Dedifferentiated amniotic fluid mesenchymal stem cell (primary cell): ENCODE data around the gene POMGNT2.
A peak's percentile ranks its signal among the peaks of the same experiment; 100 is the strongest.

ENCODE experiments used
- DNase-seq: peaks from one replicate; pipeline ENCODE4 v3.0.0-alpha.2; 2016; ENCODE audit errors: extremely low spot score

The POMGNT2 gene

DNA sequence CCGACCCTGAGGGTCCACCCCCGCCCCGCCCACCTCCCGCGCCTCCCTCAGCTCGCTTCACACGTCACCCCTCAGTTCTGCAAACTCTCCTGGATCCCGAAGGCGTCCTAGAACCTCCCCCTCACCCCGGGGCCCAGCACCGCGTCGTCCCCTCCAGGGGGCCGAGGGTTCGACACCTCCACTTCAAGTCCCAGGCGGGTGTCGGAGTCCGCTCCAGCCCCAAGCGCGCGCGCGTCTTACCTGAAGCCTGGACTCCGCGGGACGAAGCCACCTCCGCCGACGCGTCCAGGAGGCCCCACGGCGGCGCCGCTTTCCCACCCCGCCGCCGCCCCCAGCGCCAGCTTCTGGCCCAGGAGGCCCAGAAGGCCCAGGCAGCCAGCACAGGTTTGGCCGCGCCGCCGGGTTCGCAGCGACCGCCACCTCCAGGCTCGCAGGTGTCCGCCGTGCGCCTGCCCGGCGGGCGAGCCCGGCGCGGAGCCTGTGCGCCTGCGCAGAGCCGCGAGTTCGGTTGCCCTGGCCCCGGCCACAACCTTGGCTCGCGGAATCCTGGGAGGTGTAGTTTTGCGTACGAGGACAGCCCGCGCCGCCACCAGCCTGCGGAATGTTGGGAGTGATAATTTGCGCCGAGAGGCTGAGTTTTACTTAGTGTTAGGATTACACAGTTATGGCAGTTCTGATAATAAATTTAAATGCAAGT, at the start of gene POMGNT2:
Gene POMGNT2 (minus strand): TSS at position 484 of the 697 bp plus-strand sequence. CDS start 24,648 bp downstream, outside the sequence.
- peak; percentile 74 for DNase-seq

DNA sequence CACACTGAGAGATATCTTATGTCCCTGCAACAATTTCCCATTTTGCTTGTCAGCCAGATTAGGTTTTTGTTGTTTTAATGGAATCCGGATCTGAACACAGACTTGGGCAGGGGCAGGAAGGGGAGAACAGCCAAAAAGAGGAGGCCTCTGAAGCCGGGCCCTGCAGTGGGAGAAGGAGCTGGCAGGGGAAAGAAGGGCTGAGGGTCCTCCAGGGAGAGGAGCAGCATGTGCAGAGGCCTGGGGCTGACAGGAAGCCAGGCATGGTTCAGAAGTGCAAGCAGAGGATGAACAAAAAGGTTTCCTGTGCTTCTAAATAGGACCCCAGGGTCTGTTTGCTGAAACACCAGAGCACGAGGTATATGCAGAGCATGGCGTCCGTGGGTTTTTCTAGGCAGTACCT, 49.1 kb upstream of the POMGNT2 start:
- DNase-seq = no peak

DNA sequence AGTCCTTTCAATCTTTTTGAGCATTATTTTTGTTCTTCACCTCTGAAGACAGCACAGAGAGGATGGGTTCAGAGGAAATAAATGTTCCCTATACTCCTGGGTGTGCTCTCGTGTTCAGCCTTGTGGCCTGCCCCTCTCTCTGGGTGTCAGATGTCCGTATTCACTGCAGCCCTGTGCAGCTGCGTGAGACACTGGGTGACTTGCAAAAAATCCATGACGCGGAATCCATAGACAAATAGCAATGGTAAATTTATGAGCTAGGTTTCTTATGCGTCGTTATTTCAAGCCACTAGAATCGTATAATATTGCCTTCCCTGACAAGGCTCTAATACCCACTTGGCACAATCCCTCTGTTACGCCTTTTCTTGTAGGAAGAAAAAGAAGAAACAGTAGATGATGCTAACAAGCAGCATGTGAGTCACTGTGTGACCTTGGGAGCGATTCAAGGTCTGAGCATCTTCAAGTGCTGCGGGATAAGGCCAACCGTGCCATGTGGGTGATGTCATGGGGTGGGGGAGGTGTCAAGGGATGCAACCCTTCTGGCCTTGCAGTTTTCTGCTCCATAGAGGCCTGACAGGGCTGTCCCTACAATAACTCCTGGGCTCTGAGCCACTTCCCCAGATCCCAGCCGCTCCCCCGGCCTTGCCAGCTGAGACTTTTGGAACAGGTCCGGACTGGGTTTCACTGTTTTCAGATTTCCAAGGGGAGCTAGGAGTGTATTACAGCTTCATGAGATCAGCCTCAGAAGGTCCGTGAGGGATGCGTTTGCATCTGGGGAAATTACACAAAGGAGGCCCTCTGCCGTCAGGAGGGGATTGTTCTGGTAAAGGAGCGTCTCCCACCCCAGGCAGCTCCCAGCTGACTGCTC, 47.6 kb upstream of the POMGNT2 start:
- DNase-seq = peak; percentile 78

DNA sequence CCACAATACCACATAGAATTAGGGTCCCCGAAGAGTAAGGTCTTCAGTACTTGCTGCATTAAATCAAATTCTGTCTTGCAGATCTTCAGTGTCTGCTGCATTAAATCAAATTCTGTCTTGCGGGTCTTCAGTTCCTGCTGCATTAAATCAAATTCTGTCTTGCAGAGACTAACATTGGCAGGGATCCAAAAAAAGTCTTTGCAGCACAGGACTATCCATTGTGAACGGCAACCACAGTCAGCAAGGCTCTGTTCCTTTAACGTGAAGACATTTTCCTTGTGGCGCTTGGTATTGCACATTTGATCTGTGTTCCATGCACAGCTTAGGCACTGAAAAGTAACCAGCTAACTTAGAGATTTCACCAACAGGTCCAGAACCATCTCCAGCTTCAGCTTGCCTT, 46.8 kb upstream of the POMGNT2 start:
- DNase-seq = no peak

DNA sequence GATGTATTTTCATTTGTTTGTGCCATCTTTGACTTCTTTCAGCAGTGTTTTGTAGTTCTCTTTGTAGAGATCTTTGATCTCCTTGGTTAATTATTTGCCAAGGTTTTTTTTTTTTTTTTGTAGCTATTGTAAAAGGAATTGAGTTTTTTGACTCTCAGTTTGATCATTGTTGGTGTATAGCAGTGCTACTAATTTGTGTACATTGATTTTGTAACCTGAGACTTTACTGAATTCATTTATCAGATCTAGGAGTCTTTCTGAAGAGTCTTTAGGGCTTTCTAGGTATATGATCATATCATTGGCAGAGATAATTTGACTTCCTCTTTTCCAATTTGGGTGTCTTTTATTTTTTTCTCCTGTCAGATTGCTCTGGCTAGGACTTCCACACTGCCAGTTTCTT, 42.2 kb upstream of the POMGNT2 start:
- no peak for DNase-seq

DNA sequence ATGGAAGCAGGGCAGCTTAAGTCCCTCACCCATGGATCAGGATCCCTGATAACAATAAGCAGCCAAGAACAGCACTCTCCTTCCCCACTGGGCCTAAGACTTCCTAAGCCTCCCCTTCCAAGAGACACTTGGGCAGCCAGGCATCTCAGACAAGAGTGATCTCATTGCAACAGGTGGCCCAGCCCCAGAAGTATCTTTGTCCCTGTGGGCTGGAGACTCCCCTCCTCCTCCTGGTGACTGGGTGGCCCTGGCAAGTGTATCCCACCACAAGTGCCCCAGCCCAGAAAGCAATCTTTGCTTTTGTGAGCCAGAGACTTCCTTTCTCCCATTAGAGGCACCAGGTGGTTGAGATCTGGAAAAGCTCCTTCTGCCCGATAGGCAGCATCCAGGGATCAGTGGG, 40.7 kb upstream of the POMGNT2 start:
- no peak for DNase-seq

DNA sequence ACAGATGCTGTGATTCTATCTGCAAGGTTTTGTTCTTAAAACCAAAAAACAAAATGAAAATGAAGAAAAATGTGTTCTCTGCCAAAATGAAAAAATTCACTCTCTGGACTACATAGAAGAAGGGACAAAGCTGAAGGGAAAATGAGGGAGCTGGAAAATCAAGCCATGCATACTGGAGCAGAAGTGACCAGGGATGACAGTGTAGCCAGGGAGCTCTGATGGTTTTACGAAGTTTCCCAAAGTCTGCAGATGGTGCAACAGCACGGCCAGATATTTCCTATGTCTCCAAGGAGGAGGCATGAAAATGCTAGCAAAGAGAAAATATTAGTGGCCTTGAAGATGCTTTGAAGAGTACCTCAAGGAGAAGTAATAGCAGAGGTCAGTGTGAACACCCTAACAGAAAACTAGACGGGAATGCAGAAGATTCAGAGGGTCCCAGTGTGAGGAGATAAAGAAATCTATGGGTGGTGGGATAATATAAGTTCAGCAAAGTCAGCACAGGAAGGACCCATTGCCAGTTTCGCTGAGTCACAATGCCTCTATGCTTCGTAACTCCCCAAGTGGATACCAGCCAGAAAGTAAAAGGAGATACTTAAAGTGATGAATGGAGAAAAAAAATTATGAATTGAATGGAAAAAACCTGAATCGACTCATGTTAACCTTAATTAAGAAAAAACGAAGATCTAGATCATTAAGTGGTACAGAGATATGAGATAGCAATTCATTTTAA, 39.0 kb upstream of the POMGNT2 start:
- DNase-seq = no peak

DNA sequence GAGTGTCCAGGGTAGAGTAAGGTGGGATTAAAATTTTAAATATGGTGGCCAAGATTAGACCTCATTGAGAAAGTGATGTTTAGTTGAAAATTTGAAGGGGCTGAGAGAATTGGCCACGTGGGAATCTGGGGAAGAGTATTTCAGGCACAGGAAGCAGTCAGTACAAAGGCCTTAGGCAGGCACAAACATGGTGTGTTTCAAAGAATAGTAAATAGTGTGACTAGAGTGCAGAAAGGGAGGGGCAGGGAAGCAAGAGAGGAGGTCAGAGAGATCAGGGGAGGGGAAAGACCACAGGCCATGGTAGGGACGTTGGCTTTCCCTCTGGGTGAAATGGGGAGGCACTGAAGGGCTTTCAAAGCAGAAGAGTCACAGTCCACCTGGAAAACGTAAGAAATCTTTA, 36.6 kb upstream of the POMGNT2 start:
- no peak for DNase-seq

DNA sequence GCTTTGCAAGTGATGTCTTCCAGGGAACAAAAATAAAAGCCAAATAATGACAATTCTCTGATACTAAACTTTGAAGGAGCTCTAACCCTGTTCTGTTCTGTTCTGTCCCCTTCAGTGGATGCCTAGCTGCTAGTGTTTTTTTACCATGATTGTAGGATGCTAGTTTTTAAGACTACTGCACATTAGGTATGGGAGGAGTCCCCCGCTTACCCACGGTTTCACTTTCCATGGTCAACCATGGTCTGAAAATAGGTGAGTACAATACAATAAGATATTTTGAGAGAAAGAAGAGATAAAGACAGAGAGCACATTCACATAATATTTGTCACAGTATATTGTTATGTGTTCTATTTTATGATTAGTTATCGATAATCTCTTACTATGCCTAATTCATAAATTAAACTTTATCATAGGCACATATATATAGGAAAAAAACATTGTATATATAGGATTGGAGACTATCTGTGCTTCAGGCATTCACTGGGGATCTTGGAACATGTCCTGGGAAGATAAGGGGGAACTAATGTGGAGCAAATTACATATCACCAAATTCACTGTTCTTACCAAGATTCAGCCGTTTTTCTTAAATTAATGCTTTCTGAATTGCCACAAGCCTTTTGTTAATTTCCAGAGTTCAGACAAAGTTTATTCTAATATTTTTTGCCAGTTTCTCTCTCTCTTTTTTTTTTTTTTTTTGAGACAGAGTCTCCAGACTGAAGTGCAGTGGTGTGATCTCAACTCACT, 32.8 kb upstream of the POMGNT2 start:
- no peak for DNase-seq

DNA sequence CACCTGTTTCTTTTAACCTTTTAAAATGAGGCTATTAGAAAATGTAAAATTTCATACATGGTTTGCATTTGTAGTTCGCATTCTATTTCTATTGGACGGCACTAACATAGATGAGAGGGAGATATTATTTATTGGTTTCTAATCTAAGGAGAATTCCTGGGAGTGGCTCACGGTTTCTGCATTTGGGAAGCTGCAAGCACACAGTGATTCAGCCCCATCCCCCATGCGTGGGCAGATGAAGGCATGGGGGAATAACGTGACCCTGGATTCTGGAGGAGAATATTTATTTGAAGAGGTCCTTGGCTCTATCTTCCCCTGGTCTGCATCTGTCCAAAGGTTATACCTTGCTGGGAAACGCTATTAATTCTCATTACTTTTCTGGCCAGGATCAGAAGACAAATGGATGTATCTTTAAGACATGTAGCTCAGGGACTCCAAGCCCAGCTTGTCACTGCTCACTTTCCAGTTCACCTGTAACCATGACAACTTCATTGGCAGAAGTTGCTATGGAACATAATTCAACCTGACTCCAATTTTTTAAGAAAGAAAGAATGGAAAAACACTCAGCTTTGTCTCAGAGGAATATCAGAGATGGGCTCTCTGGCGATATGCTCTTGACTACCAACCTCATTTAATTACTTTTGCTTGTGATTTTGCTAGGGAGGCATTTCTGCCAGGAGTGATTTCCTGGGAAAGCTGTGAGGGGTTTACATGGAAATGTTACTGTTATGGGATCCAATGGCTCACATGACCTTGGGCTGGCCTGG, 27.2 kb upstream of the POMGNT2 start:
- no peak for DNase-seq

DNA sequence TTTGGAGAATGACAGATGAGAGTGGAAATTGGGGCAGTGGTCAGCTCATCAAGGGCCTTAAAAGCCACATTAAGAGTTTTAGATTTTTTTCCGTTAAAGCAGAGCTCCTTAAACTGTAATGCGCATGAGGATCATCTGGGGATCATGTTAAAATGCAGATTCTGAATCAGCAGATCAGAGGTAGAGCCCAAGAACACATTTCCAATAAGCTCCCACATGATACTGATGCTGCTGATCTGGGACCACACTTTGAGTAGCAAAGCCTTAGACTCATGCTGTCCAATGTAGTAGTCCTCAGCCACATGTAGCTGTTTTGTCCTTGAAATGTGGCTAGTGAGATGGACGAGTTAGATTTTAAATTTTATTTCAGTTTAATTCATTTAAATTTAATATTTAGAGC, 26.3 kb upstream of the POMGNT2 start:
- no peak for DNase-seq

DNA sequence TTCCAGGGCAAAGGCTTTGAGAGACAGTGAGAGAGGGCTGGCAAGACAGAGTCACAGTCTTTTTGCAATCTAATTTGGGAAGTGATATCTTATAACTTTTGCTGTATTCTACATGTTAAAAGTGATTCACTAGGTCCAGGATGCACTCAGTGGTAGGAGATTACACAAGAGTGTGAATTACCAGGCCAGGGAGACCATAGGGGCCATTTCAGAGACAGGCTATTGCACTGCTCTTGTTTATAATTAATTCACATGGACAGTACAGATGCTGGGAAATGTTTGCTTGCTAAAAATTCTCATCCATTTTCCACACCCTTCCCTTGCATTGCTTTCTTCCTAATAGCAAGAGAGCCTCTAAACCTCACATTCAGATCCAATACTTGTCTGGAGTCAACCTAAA, 22.6 kb upstream of the POMGNT2 start:
- no peak for DNase-seq

DNA sequence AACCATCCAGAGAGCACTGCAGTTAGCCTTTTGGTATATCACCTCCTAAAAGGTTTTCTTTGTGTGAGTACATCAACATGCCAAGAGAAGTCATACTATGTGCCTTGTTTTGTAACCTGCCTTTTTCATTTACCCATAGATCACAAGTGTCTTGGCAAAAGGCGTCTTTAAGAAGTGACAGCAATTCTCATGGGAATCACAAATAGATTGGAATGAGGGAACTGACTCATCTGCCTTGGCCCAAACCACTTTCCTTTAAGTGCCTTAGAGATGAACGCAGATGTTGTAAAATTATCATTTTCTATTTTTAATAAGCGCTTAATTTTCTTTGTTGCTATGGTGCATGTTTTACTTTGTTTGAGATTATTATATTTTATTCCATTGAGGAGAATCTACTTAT, 20.7 kb upstream of the POMGNT2 start:
- DNase-seq = no peak

DNA sequence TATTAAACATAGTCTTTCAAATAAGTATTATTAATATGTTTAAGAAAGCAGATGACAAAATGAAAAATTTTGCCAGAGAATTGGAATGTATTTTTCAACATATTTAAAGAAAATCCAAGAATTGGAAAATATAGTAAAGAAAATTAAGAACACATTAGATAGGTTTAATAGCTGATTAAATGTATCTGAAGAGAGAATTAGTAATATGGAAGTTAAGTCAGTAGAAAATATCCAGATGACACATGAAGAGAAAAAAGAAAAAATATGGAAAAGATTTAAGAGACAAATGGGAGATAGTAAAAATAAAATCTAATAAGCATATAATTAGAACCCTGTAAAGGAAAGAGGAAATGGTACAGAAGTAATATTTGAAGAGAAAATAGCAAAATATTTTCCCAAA, 18.0 kb upstream of the POMGNT2 start:
- DNase-seq = no peak

DNA sequence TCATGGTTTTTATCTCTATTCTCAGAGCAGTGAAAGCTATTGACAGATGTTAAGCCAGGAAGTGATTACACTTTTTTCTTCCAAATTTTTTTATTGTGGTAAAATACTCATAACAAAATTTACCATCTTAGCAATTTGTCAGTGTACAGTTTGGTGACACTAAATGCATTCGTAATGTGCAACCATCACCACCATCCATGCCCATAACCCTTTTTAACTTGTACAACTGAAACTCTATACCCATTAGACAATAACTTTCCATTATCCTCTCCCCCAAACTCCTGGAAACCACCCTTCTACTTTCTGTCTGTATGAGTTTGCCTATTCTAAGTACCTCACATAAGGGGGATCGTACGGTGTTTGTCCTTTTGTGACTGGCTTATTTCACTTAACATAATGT, 15.1 kb upstream of the POMGNT2 start:
- DNase-seq = no peak

DNA sequence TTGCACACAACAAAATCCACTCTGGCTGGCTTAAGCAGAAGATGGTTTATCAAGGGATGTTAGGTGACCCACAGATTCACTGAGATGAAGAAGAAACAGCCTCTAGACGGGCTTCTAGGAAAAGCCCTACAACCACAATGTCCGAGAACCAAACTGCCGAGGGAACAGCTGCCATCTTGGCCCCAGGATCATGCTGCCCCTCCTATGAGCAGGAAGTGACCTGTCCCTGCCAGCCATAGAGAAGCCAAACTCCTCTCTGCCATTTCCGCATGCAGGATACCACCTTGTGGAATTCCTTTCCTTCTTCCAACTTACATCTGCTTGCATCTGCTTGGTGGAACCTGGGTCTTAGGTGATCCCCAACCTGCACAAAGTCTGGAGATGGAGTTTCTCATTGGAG, 11.4 kb upstream of the POMGNT2 start:
- no peak for DNase-seq

DNA sequence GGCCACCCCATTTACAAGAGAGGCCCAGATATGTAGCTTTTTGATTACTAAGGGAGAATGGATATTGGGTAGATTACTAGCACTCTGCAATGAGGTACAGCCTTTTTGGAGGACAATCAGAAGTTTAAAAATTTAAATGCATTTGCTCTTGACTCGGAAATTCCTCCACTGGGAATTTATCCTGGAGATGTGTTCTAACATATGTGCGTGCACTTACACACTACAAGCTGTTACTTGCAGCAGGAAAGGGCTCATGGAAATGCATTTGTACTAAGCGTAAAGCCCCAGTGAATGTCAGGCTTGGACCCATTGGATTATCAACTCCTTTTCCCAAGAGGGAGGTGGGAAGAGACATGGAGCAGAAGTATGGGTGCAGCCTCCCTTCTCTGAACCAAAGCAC, 7.8 kb upstream of the POMGNT2 start:
- DNase-seq = no peak

DNA sequence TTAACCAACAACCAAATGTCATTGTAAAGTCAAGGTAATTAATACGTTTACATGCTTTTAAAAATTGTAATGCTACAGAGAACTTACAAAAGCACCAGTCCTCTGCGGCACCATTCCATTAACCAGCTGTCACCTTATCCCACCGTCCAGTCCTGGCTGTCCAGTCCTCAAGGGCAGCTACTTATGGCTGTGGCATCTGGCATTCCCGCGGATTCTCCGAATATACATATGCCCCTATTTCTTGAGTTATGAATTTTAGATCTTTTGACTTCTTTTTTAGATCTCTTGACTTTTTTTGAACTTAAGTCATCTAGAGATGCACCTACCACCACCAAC, 382 bp upstream of the POMGNT2 start:
- no peak for DNase-seq

DNA sequence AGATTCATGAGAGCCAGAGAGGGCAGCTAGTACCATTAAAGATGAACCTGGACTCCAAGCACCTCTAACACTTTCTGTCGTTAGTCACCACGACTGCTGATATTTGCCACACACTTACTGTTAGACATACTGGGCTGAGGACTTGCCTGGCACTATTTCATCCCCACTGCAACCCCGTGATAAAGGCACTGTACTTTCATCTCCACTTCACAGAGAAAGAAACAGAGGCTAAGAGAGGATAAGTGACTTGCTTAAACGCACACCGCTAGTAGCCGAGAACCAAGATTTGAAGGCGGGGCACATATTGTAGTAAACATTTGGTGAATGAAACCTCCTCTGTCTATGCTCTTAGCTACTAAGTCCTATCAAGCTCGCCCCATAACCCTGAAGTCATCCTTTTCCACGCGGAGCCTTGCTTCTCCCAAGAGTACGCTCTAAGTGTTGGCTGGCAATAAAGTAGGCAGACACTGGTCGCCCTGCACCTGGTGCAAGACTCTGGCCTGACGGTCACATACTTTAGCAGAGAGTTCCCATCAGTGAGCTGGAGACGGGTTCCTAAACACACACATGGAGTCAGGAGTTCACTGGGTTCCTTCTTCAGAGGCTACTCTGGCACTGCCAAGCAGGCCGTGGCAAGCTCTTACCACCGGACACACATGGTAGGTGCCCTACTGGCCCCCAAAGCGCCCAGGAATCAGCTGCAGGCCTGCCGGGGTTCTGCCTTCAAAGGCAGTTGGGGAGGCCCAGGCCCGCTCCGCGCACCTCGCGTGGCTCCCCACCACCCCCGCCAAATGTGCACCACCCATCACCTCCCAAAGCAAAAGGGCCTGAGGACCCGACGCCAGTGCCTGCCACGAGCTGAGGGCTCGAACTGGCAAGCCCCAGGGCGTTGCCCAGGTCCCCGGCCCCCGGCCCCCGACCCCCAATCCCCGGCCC, 951 bp downstream of the POMGNT2 start:
- no peak for DNase-seq

DNA sequence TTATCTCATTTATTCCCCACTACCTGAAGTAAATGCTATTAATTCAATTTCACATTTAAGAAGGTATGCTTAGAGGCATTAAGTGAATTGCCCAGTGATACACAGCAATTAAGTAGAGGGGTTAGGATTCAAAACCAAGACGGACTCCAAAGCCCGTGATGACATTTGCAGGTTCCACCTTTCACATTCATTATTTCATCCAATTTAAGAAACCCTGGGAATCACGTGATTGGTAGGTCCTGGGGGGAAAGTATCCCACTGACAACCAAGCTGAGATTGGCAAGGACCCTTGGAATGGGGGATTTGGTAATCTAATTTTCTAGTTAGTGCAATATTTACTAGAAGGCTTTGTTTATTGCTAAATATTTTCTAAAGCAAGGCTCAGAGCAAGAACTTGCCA, 1.8 kb downstream of the POMGNT2 start:
- no peak for DNase-seq
